Activated T-cell treated with anti-CD3 and anti-CD28 coated beads for 48 hours (primary cell): Measurements from ENCODE around the gene METTL5.
A peak's percentile ranks its signal among the peaks of the same experiment; 100 is the strongest.

Experiments
- DNase-seq: peaks from one replicate; pipeline ENCODE4 v3.0.0-alpha.2; 2020; ENCODE audit warnings: low read depth

The METTL5 gene

DNA sequence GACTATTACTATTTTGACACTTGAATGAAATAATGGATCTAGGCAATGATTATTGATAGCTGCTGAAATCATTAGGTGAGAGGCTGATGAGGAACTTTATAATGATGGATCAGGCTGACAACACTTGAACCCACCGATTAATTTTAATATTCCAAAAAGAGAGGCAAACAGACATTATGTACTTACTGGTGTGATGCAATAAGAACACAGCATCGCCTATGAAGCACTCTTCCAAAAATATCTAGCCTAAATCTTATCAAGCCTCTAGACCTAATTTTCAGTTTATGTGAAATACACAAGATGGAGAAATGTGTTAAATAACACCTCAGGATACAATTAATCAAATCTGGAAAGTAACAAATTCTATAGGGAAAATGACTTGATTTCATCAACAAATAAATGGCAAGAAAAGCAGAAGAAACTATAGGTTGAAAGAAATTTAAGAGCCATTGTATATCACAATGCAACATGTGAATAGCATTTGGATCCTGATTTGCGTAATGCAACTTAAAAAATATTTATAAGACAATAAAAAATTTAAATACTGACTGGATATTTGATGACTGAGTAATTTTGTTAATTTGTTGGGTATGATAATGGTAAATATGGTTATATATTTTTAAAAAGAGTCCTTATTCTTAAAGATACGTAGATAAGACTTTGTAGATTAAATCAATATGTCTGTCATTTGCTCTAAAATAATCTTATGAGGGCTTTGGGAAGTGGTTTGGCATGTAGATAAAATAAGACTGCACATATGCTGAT is 43.3 kb downstream of the METTL5 start:
- DNase-seq = no peak

DNA sequence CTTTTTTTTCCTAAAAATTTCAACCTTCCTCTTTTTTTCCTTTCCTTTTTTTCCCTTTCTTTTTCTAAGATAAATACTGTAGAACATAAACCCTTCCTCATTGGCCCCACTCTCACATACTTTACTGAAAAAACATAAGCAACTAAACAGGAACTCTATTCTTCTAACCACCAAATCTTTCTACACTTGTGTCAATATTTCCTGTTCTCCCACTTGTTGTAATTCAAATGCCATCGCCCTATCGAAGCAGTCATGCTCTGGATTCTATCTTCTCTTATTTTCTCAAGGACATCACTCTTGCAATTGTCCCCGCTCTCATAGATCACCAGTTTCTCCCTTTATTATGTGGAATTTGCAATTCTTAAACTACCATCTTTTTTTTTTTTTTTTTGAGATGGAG is 46.3 kb downstream of the METTL5 start:
- no peak for DNase-seq

DNA sequence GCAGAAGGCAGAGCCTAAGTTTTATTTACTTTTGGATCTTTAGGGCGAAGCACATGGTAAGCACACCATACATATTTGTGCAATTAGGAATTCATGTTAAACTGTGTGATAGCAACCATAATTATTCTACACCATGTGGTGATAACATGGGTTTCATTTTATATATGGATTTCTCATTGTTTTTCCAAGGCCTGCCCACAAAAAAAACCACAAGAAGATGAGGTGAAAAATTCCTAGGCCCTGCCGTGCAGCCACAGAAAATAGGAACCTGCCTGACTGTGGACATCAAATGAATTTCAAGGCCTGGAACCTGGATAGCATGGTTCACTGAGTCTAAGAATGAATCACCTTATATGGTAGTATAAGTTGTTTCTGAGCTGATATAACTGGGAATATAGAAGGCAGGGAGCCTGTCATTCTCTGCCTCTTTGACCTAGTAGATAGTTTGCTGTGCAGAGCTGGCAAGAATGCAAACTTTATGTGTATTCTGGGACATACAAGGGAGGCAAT is 48.4 kb downstream of the METTL5 start:
- no peak for DNase-seq

DNA sequence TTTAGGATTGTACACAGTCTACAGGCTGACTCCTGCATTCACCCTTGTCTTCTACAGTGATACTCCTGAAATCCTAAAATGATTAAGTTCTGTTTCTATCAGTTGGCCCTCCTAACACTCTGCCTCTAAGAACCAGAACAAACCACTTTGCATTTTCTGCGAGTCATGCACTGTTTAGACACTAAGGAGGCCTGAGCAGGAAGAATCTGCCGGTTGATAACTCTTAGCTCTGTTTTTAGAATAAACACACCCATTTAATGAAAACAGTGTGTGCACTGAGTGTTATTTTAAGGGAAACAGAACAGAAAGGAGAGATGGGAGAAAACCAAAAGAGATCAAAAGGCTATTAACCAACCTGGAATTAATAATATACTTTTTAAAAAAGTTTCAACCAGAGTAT is 48.9 kb downstream of the METTL5 start:
- DNase-seq = no peak

DNA sequence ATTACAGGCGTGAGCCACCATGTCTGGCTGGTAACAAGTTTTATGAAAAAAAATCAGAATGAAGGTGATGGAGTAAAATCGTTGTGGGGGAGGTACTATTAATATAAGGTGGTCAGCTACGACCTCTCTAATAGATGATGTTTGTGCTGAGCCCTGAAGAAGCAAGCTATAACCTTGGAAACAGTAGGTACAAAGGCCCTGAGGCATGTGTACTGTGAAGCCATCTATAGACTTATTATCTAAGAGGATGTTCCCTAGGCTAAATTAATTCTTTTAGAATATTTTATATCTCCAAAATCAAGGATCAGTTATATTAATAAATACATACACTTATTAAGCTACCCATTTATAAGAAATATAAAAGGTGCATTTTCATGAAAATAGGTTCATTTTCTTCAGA is 49.4 kb downstream of the METTL5 start:
- no peak for DNase-seq

DNA sequence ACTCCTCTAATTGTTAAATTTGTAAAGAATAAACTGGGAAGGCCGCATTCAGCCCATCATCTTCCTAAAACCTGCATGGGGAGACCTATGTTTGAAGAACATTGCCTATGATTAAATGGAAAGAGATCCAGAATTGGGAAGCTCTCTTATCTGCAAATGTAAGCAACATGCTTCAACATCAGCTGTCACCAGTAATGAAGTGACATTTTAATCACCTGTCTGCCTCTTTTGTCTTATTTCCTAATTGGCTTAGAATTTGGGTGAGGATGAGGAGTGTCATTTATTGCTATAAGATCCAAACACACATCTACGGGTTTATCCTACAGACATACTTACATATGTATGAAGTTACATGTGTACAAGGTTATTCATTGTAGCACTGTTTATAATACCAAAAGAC is 52.1 kb downstream of the METTL5 start:
- no peak for DNase-seq

DNA sequence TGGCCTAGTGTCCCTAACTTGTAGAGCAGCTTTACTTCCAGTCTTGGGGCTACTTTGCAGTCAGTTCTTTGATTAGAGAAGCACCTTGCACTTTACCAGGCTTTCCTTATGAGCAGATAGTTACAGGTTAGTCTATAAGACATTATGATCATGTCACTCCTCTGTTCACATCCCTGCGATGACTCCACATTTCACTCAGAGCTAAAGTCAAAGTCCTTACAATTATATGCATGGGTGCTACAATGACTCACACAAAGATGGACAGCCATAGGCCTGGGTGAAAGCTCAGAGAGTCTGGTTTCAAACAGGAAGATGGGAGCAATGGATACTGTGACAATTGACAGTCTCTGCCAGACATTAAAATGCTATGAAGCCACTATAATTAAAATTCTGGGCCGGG is 53.1 kb downstream of the METTL5 start:
- DNase-seq = no peak

DNA sequence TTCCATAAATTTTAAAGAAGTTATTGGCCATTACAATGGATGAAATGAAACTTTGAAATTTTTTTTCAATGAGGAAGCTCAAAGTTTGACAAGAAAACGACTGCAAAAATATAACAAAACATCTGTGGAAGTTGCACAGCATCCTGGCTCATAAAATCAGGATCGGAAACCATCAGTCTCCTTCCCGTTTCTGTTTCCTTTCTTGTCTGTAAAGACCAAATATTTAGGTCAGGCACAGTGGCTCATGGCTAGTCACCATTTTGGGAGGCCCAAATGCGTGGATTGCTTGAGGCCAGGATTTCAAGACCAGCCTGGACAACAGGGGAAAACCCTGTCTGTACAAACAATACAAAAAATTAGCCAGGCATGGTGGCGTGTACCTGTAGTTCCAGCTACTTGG is 53.7 kb downstream of the METTL5 start:
- no peak for DNase-seq

DNA sequence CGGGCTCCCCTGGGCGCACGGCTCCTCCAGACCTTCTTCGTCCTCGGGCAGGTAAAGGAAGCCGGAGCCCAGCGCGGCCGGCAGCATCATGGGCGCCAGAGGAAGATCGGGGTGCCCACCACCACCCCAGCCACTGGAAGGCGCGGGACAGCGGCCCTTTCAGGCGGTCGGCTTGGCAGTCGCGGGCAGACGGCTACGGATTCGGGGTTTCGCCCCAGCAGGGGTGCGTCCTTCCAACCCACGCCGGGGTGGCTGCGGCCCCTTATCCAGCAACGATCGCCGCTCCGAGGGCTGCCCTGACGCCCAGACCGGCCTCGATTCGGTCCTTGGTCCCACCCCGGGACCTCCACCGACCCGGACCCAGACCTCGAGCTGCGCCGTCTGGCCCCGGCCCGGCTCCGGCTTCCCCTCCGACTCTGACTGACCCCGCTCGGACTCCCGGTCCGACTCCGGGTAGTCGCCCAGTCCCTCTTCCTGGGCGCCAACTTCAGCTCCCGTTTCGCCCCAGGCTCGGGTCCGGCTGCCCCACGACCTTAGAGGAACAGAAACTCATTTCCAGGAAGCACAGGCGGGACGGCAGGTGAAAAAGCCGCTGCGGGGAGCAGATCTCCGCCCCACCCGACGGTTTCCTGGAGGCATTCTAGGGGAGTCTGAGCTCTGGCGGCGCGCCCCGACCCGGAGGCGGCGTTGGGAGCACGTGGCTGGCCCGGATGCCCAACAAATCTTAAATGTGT is 56.3 kb downstream of the METTL5 start:
- no peak for DNase-seq

DNA sequence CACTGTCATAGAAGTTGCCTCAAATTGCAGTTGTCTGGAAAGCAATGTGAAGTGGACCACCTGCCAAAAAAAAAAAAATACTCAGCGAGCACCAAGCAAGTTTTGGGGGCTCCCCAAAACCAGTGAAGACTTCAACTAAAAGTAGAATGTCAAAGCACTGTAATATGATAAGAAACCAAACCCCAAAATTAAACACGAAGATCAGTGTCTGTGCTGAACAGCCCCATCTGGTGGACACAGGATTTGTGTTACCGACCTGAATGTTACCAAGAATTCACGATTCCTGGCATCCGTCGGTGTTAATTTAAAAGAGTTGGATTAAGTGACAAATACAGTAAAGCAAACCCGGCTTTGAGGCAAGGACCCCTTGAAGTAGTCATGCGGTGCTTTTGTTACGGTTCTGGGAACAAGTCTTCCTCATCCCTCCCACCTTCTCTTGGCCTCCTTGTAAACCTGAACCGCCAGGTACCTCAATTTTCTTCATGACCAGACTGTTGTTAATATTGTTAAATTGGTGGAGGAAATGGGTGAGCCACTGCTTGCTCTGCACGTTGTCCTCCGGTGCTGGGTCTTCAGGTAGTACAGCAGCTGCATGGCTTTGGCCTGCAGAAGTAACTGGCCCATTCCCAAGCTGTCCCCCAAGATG is 57.3 kb downstream of the METTL5 start:
- peak; percentile 30 for DNase-seq

DNA sequence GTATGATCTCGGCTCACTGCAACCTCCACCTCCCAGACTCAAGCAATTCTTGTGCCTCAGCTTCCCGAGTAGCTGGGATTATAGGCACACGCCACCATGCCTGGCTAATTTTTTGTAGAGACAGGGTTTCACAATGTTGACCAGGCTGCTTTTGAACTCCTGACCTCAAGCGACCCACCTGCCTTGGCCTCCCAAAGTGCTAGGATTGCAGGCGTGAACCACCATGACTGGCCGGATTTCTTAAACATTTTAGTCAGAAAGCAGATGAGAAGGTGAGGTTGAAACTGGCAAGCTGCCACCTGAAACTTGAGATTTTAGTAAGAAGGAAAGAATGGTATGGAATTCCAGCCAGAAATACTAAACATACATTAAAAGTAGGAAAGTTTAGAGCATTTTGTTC is 59.2 kb downstream of the METTL5 start:
- no peak for DNase-seq

DNA sequence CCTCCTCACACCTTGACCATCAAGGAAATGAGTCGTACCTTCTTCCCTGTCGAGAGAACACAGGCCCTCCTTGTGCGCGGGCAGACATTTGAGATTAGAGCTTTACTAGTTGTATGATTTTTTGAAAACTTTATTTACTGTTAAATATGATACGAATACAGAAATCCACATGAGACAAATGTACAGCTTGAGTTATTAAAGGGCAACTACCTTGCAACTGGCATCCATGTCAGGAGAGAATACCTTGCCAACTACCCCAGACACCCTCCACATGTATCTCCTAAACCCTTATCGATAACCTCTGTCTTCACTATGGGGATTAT is 62.8 kb downstream of the METTL5 start:
- DNase-seq = no peak
